ENCODE data around the gene FAM118A.
"Not testable (repeated sequence)": the region's sequence is repeated elsewhere in the genome, so short reads cannot be mapped to it uniquely, and the experiment has no call there.

The FAM118A gene

GRCh38 chr22:45309422-45310227 is at the start of gene FAM118A:
TSS of gene FAM118A (plus strand) at chr22:45309934. CDS start at chr22:45322380, 12,446 bp downstream.
- Mint-ChIP-seq H3K4me1 (ENCODE audit: low read depth) (peaks cover 50% of the 10 kb centered on the region), H3K27me3 (no peaks in the 10 kb centered on the region), H3K4me3 (peak within 1 kb of the TSS; percentile 90), H3K27ac (peak within 1 kb of the TSS; percentile 96), H3K36me3 (ENCODE audit: low read depth) (peaks cover 30% of the 10 kb centered on the region), H3K9me3 (no peaks in the 10 kb centered on the region)
- peak; percentile 100 for DNase-seq

GRCh38 chr22:45260395-45260759 is 49.4 kb upstream of the FAM118A start:
- not testable (repeated sequence) for H3K27ac Mint-ChIP-seq; DNase-seq; H3K9me3 Mint-ChIP-seq; H3K36me3 Mint-ChIP-seq (ENCODE audit: low read depth); H3K4me3 Mint-ChIP-seq; H3K4me1 Mint-ChIP-seq (ENCODE audit: low read depth)
- H3K27me3 Mint-ChIP-seq = peaks cover 25% of the 10 kb centered on the region

- Mint-ChIP-seq H3K4me1 (ENCODE audit: low read depth) (no peaks in the 10 kb centered on the region), H3K27ac (no peak overlapping the region), H3K4me3 (no peak overlapping the region), H3K9me3 (no peaks in the 10 kb centered on the region), H3K36me3 (ENCODE audit: low read depth) (no peaks in the 10 kb centered on the region), H3K27me3 (peaks cover 29% of the 10 kb centered on the region)
- DNase-seq = no peak
Measured at GRCh38 chr22:45261407-45262088, 48.2 kb upstream of the FAM118A start.

GRCh38 chr22:45262195-45262930 is 47.4 kb upstream of the FAM118A start:
- no peak for DNase-seq
- no peaks in the 10 kb centered on the region for H3K4me1 Mint-ChIP-seq (ENCODE audit: low read depth)
- no peaks in the 10 kb centered on the region for H3K36me3 Mint-ChIP-seq (ENCODE audit: low read depth)
- no peak overlapping the region for H3K4me3 Mint-ChIP-seq
- H3K9me3 Mint-ChIP-seq = no peaks in the 10 kb centered on the region
- no peak overlapping the region for H3K27ac Mint-ChIP-seq
- peaks cover 33% of the 10 kb centered on the region for H3K27me3 Mint-ChIP-seq

- Mint-ChIP-seq H3K27ac (no peak overlapping the region), H3K4me1 (ENCODE audit: low read depth) (no peaks in the 10 kb centered on the region), H3K27me3 (peaks cover 33% of the 10 kb centered on the region), H3K9me3 (no peaks in the 10 kb centered on the region), H3K4me3 (no peak overlapping the region), H3K36me3 (ENCODE audit: low read depth) (no peaks in the 10 kb centered on the region)
- DNase-seq = no peak
Measured at GRCh38 chr22:45262931-45263462, 46.7 kb upstream of the FAM118A start.

- Mint-ChIP-seq H3K27ac (no peak overlapping the region), H3K27me3 (peaks cover 33% of the 10 kb centered on the region), H3K9me3 (no peaks in the 10 kb centered on the region), H3K36me3 (ENCODE audit: low read depth) (no peaks in the 10 kb centered on the region), H3K4me1 (ENCODE audit: low read depth) (peaks cover 2% of the 10 kb centered on the region), H3K4me3 (no peak overlapping the region)
- no peak for DNase-seq
Measured at GRCh38 chr22:45263463-45264269, 46.1 kb upstream of the FAM118A start.

GRCh38 chr22:45265535-45265934 is 44.2 kb upstream of the FAM118A start:
- no peak overlapping the region for H3K4me3 Mint-ChIP-seq
- DNase-seq = no peak
- H3K27me3 Mint-ChIP-seq = peaks cover 45% of the 10 kb centered on the region
- no peaks in the 10 kb centered on the region for H3K9me3 Mint-ChIP-seq
- H3K27ac Mint-ChIP-seq = no peak overlapping the region
- H3K36me3 Mint-ChIP-seq (ENCODE audit: low read depth) = no peaks in the 10 kb centered on the region
- peaks cover 11% of the 10 kb centered on the region for H3K4me1 Mint-ChIP-seq (ENCODE audit: low read depth)

GRCh38 chr22:45268167-45268957 is 41.4 kb upstream of the FAM118A start:
- peaks cover 31% of the 10 kb centered on the region for H3K27me3 Mint-ChIP-seq
- peak overlapping the region; percentile 71 for H3K4me3 Mint-ChIP-seq
- no peaks in the 10 kb centered on the region for H3K36me3 Mint-ChIP-seq (ENCODE audit: low read depth)
- no peak overlapping the region for H3K27ac Mint-ChIP-seq
- peaks cover 11% of the 10 kb centered on the region for H3K4me1 Mint-ChIP-seq (ENCODE audit: low read depth)
- DNase-seq = no peak
- H3K9me3 Mint-ChIP-seq = no peaks in the 10 kb centered on the region

- Mint-ChIP-seq H3K4me3 (peak overlapping the region; percentile 71), H3K4me1 (ENCODE audit: low read depth) (peaks cover 11% of the 10 kb centered on the region), H3K36me3 (ENCODE audit: low read depth) (no peaks in the 10 kb centered on the region), H3K27me3 (peaks cover 23% of the 10 kb centered on the region), H3K9me3 (no peaks in the 10 kb centered on the region), H3K27ac (peak overlapping the region; percentile 66)
- peak; percentile 91 for DNase-seq
Measured at GRCh38 chr22:45268958-45269844, 40.5 kb upstream of the FAM118A start.

GRCh38 chr22:45270095-45271020 is 39.4 kb upstream of the FAM118A start:
- DNase-seq = no peak
- Mint-ChIP-seq H3K4me3 (no peak overlapping the region), H3K27me3 (peaks cover 22% of the 10 kb centered on the region), H3K27ac (no peak overlapping the region), H3K9me3 (no peaks in the 10 kb centered on the region), H3K36me3 (ENCODE audit: low read depth) (no peaks in the 10 kb centered on the region), H3K4me1 (ENCODE audit: low read depth) (peaks cover 11% of the 10 kb centered on the region)

GRCh38 chr22:45271667-45272201 is 38.0 kb upstream of the FAM118A start:
- no peak overlapping the region for H3K4me3 Mint-ChIP-seq

GRCh38 chr22:45272498-45272897 is 37.2 kb upstream of the FAM118A start:
- H3K36me3 Mint-ChIP-seq (ENCODE audit: low read depth) = no peaks in the 10 kb centered on the region
- H3K27me3 Mint-ChIP-seq = peaks cover 13% of the 10 kb centered on the region
- no peaks in the 10 kb centered on the region for H3K9me3 Mint-ChIP-seq
- no peak overlapping the region for H3K27ac Mint-ChIP-seq
- no peak for DNase-seq
- H3K4me3 Mint-ChIP-seq = no peak overlapping the region
- peaks cover 11% of the 10 kb centered on the region for H3K4me1 Mint-ChIP-seq (ENCODE audit: low read depth)

More at GRCh38 chr22:45271667-45272201, 38.0 kb upstream of the FAM118A start:
- Mint-ChIP-seq H3K4me1 (ENCODE audit: low read depth) (peaks cover 11% of the 10 kb centered on the region), H3K36me3 (ENCODE audit: low read depth) (no peaks in the 10 kb centered on the region), H3K9me3 (no peaks in the 10 kb centered on the region), H3K27ac (no peak overlapping the region), H3K27me3 (peaks cover 16% of the 10 kb centered on the region)
- no peak for DNase-seq

Data from activated T-cell treated with anti-CD3 and anti-CD28 coated beads, Interleukin-2, amount 50 U/mL, for 24 hours (primary cell).